Spleen (tissue), 11 donors: ENCODE results near the gene TDRD9. TPM values are rescaled to one million over a fixed set of nuclear protein-coding genes. Genes with fewer than 3 reads are reported as not detected.

Source experiments
- DNase-seq: peaks from one replicate; pipeline ENCODE4 v3.0.0-alpha.2; 2020
- H3K27ac ChIP-seq, 8 donors: fragments of 200-600 bp; sonication (generic) in 7 of 8; 1 replicate in 4 of 8; 2 replicates in 4 of 8; pipeline versions ENCODE4 v1.5.0 to v1.8.0; 2016 to 2021; ENCODE audit warnings: inconsistent platforms in 4 of 8, mild to moderate bottlenecking in 4 of 8, moderate library complexity in 1 of 8
- H3K27me3 ChIP-seq, 7 donors: fragments of 200-600 bp; sonication (generic) in 6 of 7; replicated peaks in 1 of 7; 1 replicate in 4 of 7; 2 replicates in 3 of 7; pipeline versions ENCODE4 v1.5.0 to v1.8.0; 2016 to 2021; ENCODE audit warnings: inconsistent platforms in 3 of 7, mild to moderate bottlenecking in 1 of 7
- H3K36me3 ChIP-seq, 6 donors: fragments of 200-600 bp; sonication (generic) in 5 of 6; 1 replicate in 4 of 6; 2 replicates in 2 of 6; pipeline versions ENCODE4 v1.5.0 to v1.8.0; 2016 to 2021; ENCODE audit warnings: inconsistent platforms in 2 of 6
- H3K4me1 ChIP-seq, 6 donors: fragments of 200-600 bp; sonication (generic) in 5 of 6; 1 replicate in 3 of 6; 2 replicates in 3 of 6; pipeline versions ENCODE4 v1.5.0 to v1.8.0; 2016 to 2021; ENCODE audit warnings: inconsistent platforms in 3 of 6
- H3K4me3 ChIP-seq, 8 donors: fragments of 200-600 bp; sonication (generic) in 7 of 8; 1 replicate in 4 of 8; 2 replicates in 4 of 8; pipeline versions ENCODE4 v1.5.0 to v1.8.0; 2016 to 2021; ENCODE audit warnings: inconsistent platforms in 4 of 8, mild to moderate bottlenecking in 4 of 8, moderate library complexity in 2 of 8
- H3K9me3 ChIP-seq, 8 donors: fragments of 200-600 bp; sonication (generic) in 7 of 8; 1 replicate in 4 of 8; 2 replicates in 4 of 8; pipeline versions ENCODE4 v1.5.0 to v1.8.0; 2016 to 2021; ENCODE audit warnings: inconsistent platforms in 4 of 8
- POLR2A ChIP-seq, 3 donors: fragments of 450-650 bp; IDR thresholded peaks; one replicate each; pipeline ENCODE4 v1.5.1; 2017; ENCODE audit warnings: antibody characterized with exemption in 3 of 3, mild to moderate bottlenecking in 1 of 3
- POLR2AphosphoS5 ChIP-seq, 3 donors: sonication (generic); formaldehyde crosslinking; IDR thresholded peaks; one replicate each; pipeline ENCODE4 v1.5.1; 2017; ENCODE audit warnings: antibody characterized with exemption in 3 of 3
- whole genome bisulfite sequencing, 5 donors: extraction: QIAGEN DNeasy Blood & Tissue Kit in 3 of 5; methylation state at CpG; one replicate each; pipeline versions ENCODE4 v1.1.5 to v1.1.7; 2013 to 2018; 5-methylcytosine and 5-hydroxymethylcytosine counted together
- intact Hi-C: fragments of 100-400 bp; cut with DNase I; formaldehyde crosslinking; loops from one replicate; pipeline ENCODE4 v1.15.0; 2023; ENCODE audit warnings: low total_unique reads
- polyA plus RNA-seq, 3 donors: library from polyadenylated mRNA; stranded (reverse); fragments of 200-250 nt; gene quantifications; one replicate each; pipeline ENCODE4 v1.2.1, GENCODE V29; 2013
- small RNA-seq, 4 donors: library from RNA; depleted of rRNA; stranded (forward); fragments of <200 nt; gene quantifications; one replicate each; pipeline ENCODE3, GENCODE V24; 2016
- total RNA-seq, 7 donors: library from RNA; depleted of rRNA in 3 of 7; stranded (reverse); fragments of >200 nt in 3 of 7; fragmentation: NEBNext Ultra II Directional in 4 of 7; extraction: Animal tissue kit (Norgen Biotek cat#: 25700) in 4 of 7; gene quantifications; one replicate each; pipeline versions ENCODE4 v1.1.0 to v1.2.1, GENCODE V29; 2016 to 2021
- TF ChIP-seq, protein P1 (sequence below), 11 experiments: fragments of 200-600 bp in 7 of 11; fragments of 450-650 bp in 4 of 11; sonication (generic) in 4 of 11; IDR thresholded peaks in 8 of 11; conservative IDR thresholded peaks in 3 of 11; 1 replicate in 7 of 11; 2 replicates in 4 of 11; pipeline versions ENCODE4 v1.4.0 to v1.8.0; 2016 to 2021; ENCODE audit warnings: antibody characterized with exemption in 11 of 11, inconsistent platforms in 4 of 11, mild to moderate bottlenecking in 1 of 11
- donor health status: healthy with polysubstance abuse.
- donor health status: DM: no; HTN: no; CAD: no; lungs with moderate emphysema.
- donor health status: DM: no; HTN: no; CAD: no.
- donor health status: Bipolar disorder and iron deficiency.
- donor health status: healthy.
- donor health status: DM: no; HTN: no; CAD: no.
- donor health status: DM: yes; HTN: yes; CAD: no.

The TDRD9 gene
- total and polyA plus RNA-seq, 10 donors: 0.70 to 18.7 (median 8.0) TPM

DNA sequence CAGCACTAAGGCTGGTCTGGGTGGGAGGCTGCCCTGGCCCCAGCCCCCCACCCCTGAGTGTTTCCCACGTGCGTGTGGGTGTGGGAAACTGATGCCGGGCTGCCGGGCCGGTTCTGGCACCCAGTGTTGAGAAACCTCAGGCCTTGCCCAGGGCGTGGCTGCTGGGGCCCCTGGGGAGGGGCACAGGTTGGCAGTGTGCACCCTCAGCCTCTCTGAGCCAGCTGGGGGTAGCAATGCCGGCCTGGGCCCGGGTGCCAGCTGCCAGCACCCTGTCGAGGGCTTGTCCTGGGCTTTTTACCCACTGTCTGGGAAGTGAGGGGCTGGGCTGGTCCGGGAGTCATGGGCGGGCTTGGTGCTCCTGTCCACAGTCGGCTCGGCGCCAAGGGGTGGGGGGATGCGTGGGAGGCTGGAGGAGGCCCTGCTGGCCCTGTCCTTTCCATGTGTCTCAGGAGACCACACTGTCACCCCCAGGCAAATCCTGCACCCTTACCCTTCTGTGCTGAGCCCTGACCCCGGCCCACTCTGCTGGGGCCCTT, 172.9 kb downstream of the TDRD9 start:
- Histone ChIP-seq H3K27me3 (peaks cover 0 to 21% (median 0%) of the 10 kb centered on the region in 7 donors), H3K4me1 (no peaks in the 10 kb centered on the region), H3K27ac (no peak overlapping the region), H3K4me3 (no peak overlapping the region), H3K9me3 (no peaks in the 10 kb centered on the region), H3K36me3 (no peaks in the 10 kb centered on the region)
- peak; percentile 65 for DNase-seq
- TF ChIP-seq, protein P1, sequence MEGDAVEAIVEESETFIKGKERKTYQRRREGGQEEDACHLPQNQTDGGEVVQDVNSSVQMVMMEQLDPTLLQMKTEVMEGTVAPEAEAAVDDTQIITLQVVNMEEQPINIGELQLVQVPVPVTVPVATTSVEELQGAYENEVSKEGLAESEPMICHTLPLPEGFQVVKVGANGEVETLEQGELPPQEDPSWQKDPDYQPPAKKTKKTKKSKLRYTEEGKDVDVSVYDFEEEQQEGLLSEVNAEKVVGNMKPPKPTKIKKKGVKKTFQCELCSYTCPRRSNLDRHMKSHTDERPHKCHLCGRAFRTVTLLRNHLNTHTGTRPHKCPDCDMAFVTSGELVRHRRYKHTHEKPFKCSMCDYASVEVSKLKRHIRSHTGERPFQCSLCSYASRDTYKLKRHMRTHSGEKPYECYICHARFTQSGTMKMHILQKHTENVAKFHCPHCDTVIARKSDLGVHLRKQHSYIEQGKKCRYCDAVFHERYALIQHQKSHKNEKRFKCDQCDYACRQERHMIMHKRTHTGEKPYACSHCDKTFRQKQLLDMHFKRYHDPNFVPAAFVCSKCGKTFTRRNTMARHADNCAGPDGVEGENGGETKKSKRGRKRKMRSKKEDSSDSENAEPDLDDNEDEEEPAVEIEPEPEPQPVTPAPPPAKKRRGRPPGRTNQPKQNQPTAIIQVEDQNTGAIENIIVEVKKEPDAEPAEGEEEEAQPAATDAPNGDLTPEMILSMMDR (IDR thresholded peaks at IDR 0.05 in 8 of 11, conservative IDR thresholded peaks at IDR 0.05 in 3 of 11): no peak
- no peak for TF ChIP-seq POLR2A (IDR thresholded peaks at IDR 0.05)
- no peak for TF ChIP-seq POLR2AphosphoS5 (IDR thresholded peaks at IDR 0.05)
- intact Hi-C loops: no loop called here
- WGBS, 5 donors: 64 to 100% (median 81%) methylated on average over 1 to 16 of the region's 16 CpGs

DNA sequence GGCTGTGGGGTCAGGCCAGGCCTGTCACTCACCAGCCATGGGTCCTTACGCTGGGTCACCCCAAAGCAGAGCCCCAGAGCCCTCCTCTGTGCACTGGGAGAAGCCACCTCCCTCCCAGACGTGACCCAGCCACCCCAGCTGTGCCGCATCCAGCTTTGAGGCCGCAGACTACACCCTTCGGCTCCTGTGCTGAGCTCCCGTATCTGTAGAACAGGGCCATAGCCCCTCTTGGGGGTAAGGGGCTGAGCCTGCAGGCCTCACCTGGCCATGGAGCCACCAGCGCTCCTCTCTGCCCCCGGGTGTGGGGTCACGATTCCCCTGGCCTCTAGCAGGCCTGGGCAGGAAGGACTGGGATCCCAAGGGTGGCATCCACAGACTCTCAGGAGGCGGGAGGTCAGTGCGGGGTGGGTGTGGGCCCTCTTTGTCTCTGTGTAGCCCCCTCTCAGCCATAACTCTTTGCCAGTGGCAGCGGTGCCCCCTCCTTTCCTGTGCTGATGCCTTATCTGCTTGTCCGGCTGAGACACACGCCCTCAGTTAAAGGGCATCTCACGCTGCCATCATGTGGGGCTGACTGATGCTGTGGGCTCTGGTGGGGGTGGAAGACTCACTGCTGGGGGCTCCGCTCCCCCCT, 173.5 kb downstream of the TDRD9 start:
- H3K27ac ChIP-seq: no peak overlapping the region
- peak; percentile 72 for DNase-seq
- no peak for TF ChIP-seq POLR2AphosphoS5 (IDR thresholded peaks at IDR 0.05)
- TF ChIP-seq, protein P1 (IDR thresholded peaks at IDR 0.05 in 8 of 11, conservative IDR thresholded peaks at IDR 0.05 in 3 of 11): no peak
- H3K9me3 ChIP-seq: no peaks in the 10 kb centered on the region
- peaks cover 0 to 16% (median 0%) of the 10 kb centered on the region in 7 donors for H3K27me3 ChIP-seq
- 76 to 92% (median 84%) methylated on average over 13 to 16 of the region's 16 CpGs for WGBS, 5 donors
- no peaks in the 10 kb centered on the region for H3K36me3 ChIP-seq
- H3K4me1 ChIP-seq: no peaks in the 10 kb centered on the region
- no peak overlapping the region for H3K4me3 ChIP-seq
- intact Hi-C loops: no loop called here

Small RNA genes within 50 kb of the gene (small RNA-seq; reads per million reads assigned to genes)
- gene RN7SL634P: 0 to 0.08 (median 0) reads per million in 4 donors

Other genes with a start within 250 kb of the TDRD9 start
- 10 to 100 TPM in 6 of 7 donors, 1 to 10 TPM in 1; 9.5 to 20.4 (median 16.7) TPM for gene XRCC3, start 213.0 kb upstream of the TDRD9 start, total RNA-seq
- 10 to 100 TPM in 2 of 3 donors, 1 to 10 TPM in 1; 5.9 to 17.6 (median 11.8) TPM for gene XRCC3, start 213.0 kb upstream of the TDRD9 start, polyA plus RNA-seq
- 10 to 100 TPM; 31.8 to 71.1 (median 47.8) TPM for gene ZFYVE21, start 212.6 kb upstream of the TDRD9 start, total RNA-seq
- gene ZFYVE21, start 212.6 kb upstream of the TDRD9 start, polyA plus RNA-seq: 10 to 100 TPM; 21.8 to 51.8 (median 24.2) TPM
- gene PPP1R13B, start 80.9 kb upstream of the TDRD9 start, total RNA-seq: 10 to 100 TPM; 23.4 to 95.3 (median 52.9) TPM
- 10 to 100 TPM in 2 of 3 donors, 1 to 10 TPM in 1; 5.7 to 27.0 (median 12.7) TPM for gene PPP1R13B, start 80.9 kb upstream of the TDRD9 start, polyA plus RNA-seq
- gene RD3L, start 14.1 kb downstream of the TDRD9 start, total RNA-seq: not detected
- gene RD3L, start 14.1 kb downstream of the TDRD9 start, polyA plus RNA-seq: not detected
- gene ASPG, start 157.2 kb downstream of the TDRD9 start, total RNA-seq: under 1 TPM in 4 of 7 donors, not detected in 3; 0.09 to 0.28 (median 0.18) TPM
- under 1 TPM; 0.05 to 0.67 (median 0.32) TPM for gene ASPG, start 157.2 kb downstream of the TDRD9 start, polyA plus RNA-seq
- 10 to 100 TPM in 4 of 7 donors, 1 to 10 TPM in 3; 7.4 to 21.9 (median 10.3) TPM for gene KIF26A, start 210.1 kb downstream of the TDRD9 start, total RNA-seq
- 1 to 10 TPM in 2 of 3 donors, under 1 TPM in 1; 0.72 to 7.8 (median 1.2) TPM for gene KIF26A, start 210.1 kb downstream of the TDRD9 start, polyA plus RNA-seq